Peyer's patch (tissue), 4 donors: Measurements from ENCODE around the gene COLEC12.

Source experiments
- POLR2A ChIP-seq, 2 donors: fragments of 450-650 bp; IDR thresholded peaks; one replicate each; pipeline ENCODE4 v1.5.1; 2017; ENCODE audit warnings: antibody characterized with exemption in 2 of 2, mild to moderate bottlenecking in 2 of 2, moderate library complexity in 2 of 2
- TF ChIP-seq, protein P1 (sequence below), 6 experiments: fragments of 450-650 bp in 4 of 6; fragments of 200-600 bp in 2 of 6; sonication (generic) in 1 of 6; IDR thresholded peaks; one replicate each; pipeline ENCODE4 v1.5.1; 2017 to 2019; ENCODE audit warnings: antibody characterized with exemption in 6 of 6, mild to moderate bottlenecking in 3 of 6, moderate library complexity in 1 of 6

DNA sequence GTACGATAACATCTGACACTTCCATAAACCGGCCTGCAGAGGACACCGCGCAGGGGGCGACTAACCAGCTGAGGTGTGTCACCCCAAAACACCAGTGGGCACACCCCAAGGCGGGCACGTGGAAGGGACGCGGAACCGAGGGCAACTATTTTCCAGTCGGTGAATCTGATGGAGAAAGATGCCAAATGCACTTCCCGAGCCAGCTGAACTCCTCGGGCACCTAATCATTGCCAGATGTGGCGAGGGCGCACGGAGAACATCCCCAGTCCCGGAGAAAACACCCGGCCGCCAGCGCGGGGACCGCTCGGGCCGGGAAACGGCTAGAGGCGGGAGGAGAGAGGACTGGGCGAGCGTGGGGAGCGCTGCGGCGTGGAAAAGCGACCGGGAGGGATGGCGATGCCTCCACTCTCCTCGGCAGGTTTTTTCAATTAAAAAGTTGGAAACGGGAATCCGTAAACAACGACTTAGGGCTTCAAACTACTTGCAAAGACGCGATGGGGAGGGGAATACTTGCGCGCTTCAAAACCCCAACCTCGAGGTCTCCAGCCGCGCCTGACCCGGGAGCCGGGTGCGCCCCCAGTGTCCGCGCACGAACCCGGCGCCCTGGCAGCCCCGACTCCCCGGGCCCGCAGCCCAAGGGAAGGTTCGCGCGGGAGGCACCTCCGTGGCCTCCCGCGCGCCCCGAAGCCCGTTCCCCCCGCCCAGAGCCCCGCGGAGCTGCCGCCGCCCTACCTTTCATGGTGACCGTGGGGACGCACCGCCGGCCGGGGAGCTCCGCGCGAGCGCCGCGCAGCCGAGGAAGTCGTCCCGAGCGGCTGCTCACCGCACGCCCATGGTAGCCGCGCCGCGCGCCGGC lies 497 bp downstream of the COLEC12 start:
- TF ChIP-seq, protein P1, sequence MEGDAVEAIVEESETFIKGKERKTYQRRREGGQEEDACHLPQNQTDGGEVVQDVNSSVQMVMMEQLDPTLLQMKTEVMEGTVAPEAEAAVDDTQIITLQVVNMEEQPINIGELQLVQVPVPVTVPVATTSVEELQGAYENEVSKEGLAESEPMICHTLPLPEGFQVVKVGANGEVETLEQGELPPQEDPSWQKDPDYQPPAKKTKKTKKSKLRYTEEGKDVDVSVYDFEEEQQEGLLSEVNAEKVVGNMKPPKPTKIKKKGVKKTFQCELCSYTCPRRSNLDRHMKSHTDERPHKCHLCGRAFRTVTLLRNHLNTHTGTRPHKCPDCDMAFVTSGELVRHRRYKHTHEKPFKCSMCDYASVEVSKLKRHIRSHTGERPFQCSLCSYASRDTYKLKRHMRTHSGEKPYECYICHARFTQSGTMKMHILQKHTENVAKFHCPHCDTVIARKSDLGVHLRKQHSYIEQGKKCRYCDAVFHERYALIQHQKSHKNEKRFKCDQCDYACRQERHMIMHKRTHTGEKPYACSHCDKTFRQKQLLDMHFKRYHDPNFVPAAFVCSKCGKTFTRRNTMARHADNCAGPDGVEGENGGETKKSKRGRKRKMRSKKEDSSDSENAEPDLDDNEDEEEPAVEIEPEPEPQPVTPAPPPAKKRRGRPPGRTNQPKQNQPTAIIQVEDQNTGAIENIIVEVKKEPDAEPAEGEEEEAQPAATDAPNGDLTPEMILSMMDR (IDR thresholded peaks at IDR 0.05) = no peak
- TF ChIP-seq POLR2A (IDR thresholded peaks at IDR 0.05) = no peak
